Stimulated activated CD4-positive, alpha-beta T cell treated with anti-CD3 and anti-CD28 coated beads, Interleukin-12 subunit alpha, Interleukin-12 subunit beta, amount 100 ng/mL, for 24 hours (primary cell): Measurements from ENCODE around the gene MRTFA.
A peak's percentile ranks its signal among the peaks of the same experiment; 100 is the strongest.
"Not testable (repeated sequence)": the region's sequence is repeated elsewhere in the genome, so short reads cannot be mapped to it uniquely, and the experiment has no call there.

Experiments
- DNase-seq, 2 experiments: peaks; one replicate each; pipeline ENCODE4 v3.0.0-alpha.2; 2020; ENCODE audit warnings: low read depth in 2 of 2

Gene MRTFA

GRCh38 chr22:40636380-40637182 is at the start of gene MRTFA:
MRTFA (minus strand) TSS chr22:40636719.
- DNase-seq = peak; percentile 99

- DNase-seq = no peak
Measured at GRCh38 chr22:40685406-40685805, 48.9 kb upstream of the MRTFA start.

GRCh38 chr22:40684728-40685127 is 48.2 kb upstream of the MRTFA start:
- no peak for DNase-seq

- no peak for DNase-seq
Measured at GRCh38 chr22:40681451-40681850, 44.9 kb upstream of the MRTFA start.

- no peak for DNase-seq
Measured at GRCh38 chr22:40680819-40681183, 44.3 kb upstream of the MRTFA start.

GRCh38 chr22:40679964-40680818 is 43.7 kb upstream of the MRTFA start:
- DNase-seq = no peak

GRCh38 chr22:40679249-40679963 is 42.9 kb upstream of the MRTFA start, which contains the start of gene MCHR1:
MCHR1 (plus strand) TSS chr22:40679484; CDS start chr22:40679653, 169 bp downstream.
- no peak for DNase-seq

GRCh38 chr22:40678493-40679248 is 42.2 kb upstream of the MRTFA start:
- DNase-seq = no peak

GRCh38 chr22:40676644-40677043 is 40.1 kb upstream of the MRTFA start:
- no peak for DNase-seq

- not testable (repeated sequence) for DNase-seq
Measured at GRCh38 chr22:40676166-40676565, 39.6 kb upstream of the MRTFA start.

GRCh38 chr22:40674274-40674673 is 37.8 kb upstream of the MRTFA start:
- DNase-seq = no peak

- DNase-seq = no peak
Measured at GRCh38 chr22:40673017-40673416, 36.5 kb upstream of the MRTFA start.

GRCh38 chr22:40671796-40672360 is 35.4 kb upstream of the MRTFA start:
- no peak for DNase-seq

GRCh38 chr22:40671369-40671768 is 34.9 kb upstream of the MRTFA start:
- no peak for DNase-seq

GRCh38 chr22:40670058-40670457 is 33.5 kb upstream of the MRTFA start:
- no peak for DNase-seq

GRCh38 chr22:40668611-40669411 is 32.3 kb upstream of the MRTFA start:
- no peak for DNase-seq

GRCh38 chr22:40666151-40666848 is 29.8 kb upstream of the MRTFA start:
- no peak for DNase-seq

- DNase-seq = no peak
Measured at GRCh38 chr22:40665312-40665711, 28.8 kb upstream of the MRTFA start.

GRCh38 chr22:40661671-40662070 is 25.2 kb upstream of the MRTFA start:
- no peak for DNase-seq

- no peak for DNase-seq
Measured at GRCh38 chr22:40660730-40661129, 24.2 kb upstream of the MRTFA start.
